PC-9 (cell line): ENCODE data around the gene COL15A1. TPM values are rescaled to one million over a fixed set of nuclear protein-coding genes. Genes with fewer than 3 reads are reported as not detected.

Source experiments
- BruUV-seq: library from RNA; stranded (reverse); fragments of 400-500 nt; replicated peaks from 2 replicates; lab custom pipeline; 2021; lab: Mats Ljungman, UMichigan
- CTCF ChIA-PET: fragments of 300-600 bp; sonication (Branson Sonifier 250); formaldehyde crosslinking; loops from one replicate; lab custom pipeline; 2022; ENCODE audit warnings: antibody characterized with exemption; lab: Charles Lee
- POLR2A ChIA-PET: fragments of 300-600 bp; sonication (Branson Sonifier 250); formaldehyde crosslinking; loops from one replicate; lab custom pipeline; 2022; ENCODE audit warnings: antibody characterized with exemption; ENCODE audit not compliant: unreplicated experiment; lab: Charles Lee
- DNase-seq, 2 experiments: peaks; one replicate each; pipeline versions ENCODE4 v3.0.0 to v3.0.0-alpha.2; 2015 to 2022; ENCODE audit warnings: mixed read lengths in 1 of 2
- H2AFZ ChIP-seq: fragments of 200-600 bp; sonication (generic); 2 replicates; pipeline ENCODE4 v1.8.1; 2017; ENCODE audit warnings: antibody characterized with exemption
- H3F3A ChIP-seq: fragments of 200-600 bp; sonication (generic); 2 replicates; pipeline ENCODE4 v1.8.1; 2017; ENCODE audit warnings: antibody characterized with exemption, mild to moderate bottlenecking, low read depth; ENCODE audit not compliant: insufficient read depth
- H3K27ac ChIP-seq: fragments of 200-600 bp; sonication (generic); 2 replicates; pipeline ENCODE4 v1.6.1; 2016; ENCODE audit warnings: mixed run types
- H3K27me3 ChIP-seq: fragments of 200-600 bp; sonication (generic); 2 replicates; pipeline ENCODE4 v1.6.1; 2016; ENCODE audit warnings: low read depth, mixed run types; ENCODE audit not compliant: insufficient read depth
- H3K36me3 ChIP-seq: fragments of 200-600 bp; sonication (generic); 2 replicates; pipeline ENCODE4 v1.6.1; 2016; ENCODE audit warnings: low read depth, mixed run types
- H3K4me1 ChIP-seq: fragments of 200-600 bp; sonication (generic); replicated peaks from 2 replicates; pipeline ENCODE4 v1.6.1; 2016; ENCODE audit warnings: mixed run types; ENCODE audit not compliant: insufficient read depth
- H3K4me2 ChIP-seq: fragments of 200-600 bp; sonication (generic); 2 replicates; pipeline ENCODE4 v1.6.1; 2017; ENCODE audit warnings: mixed run types
- H3K4me3 ChIP-seq: fragments of 200-600 bp; sonication (generic); 2 replicates; pipeline ENCODE4 v1.6.1; 2016; ENCODE audit warnings: mixed run types
- H3K79me2 ChIP-seq: fragments of 200-600 bp; sonication (generic); 2 replicates; pipeline ENCODE4 v1.6.1; 2017; ENCODE audit warnings: low read depth, mixed run types
- H3K9me2 ChIP-seq: fragments of 200-600 bp; sonication (generic); 2 replicates; pipeline ENCODE4 v1.8.1; 2017; ENCODE audit warnings: mild to moderate bottlenecking; ENCODE audit not compliant: insufficient read depth
- H3K9me3 ChIP-seq: fragments of 200-600 bp; sonication (generic); 2 replicates; pipeline ENCODE4 v1.8.1; 2016; ENCODE audit warnings: low read depth; ENCODE audit not compliant: insufficient read depth
- H4K20me1 ChIP-seq: fragments of 200-600 bp; sonication (generic); 2 replicates; pipeline ENCODE4 v1.8.1; 2017; ENCODE audit not compliant: insufficient read depth
- EZH2 ChIP-seq: fragments of 200-600 bp; sonication (generic); IDR thresholded peaks from 2 replicates; pipeline ENCODE4 v1.8.0; 2017; ENCODE audit warnings: antibody characterized with exemption, low read depth
- intact Hi-C: fragments of 100-400 bp; cut with micrococcal nuclease; formaldehyde crosslinking; loops from one replicate; pipeline ENCODE4 v1.10.0; 2022; ENCODE audit not compliant: unreplicated experiment
- total RNA-seq: library from RNA; stranded (reverse); gene quantifications from 2 replicates; pipeline ENCODE4 v1.2.3, GENCODE V29; 2021
- TF ChIP-seq, protein P1 (sequence below): fragments of 200-600 bp; sonication (generic); conservative IDR thresholded peaks from 2 replicates; pipeline ENCODE4 v1.6.1; 2017; ENCODE audit warnings: mixed run types, antibody characterized with exemption, mild to moderate bottlenecking, moderate library complexity

Gene COL15A1
- total RNA-seq, 1 experiment from 2014 or later, result not detected

DNA sequence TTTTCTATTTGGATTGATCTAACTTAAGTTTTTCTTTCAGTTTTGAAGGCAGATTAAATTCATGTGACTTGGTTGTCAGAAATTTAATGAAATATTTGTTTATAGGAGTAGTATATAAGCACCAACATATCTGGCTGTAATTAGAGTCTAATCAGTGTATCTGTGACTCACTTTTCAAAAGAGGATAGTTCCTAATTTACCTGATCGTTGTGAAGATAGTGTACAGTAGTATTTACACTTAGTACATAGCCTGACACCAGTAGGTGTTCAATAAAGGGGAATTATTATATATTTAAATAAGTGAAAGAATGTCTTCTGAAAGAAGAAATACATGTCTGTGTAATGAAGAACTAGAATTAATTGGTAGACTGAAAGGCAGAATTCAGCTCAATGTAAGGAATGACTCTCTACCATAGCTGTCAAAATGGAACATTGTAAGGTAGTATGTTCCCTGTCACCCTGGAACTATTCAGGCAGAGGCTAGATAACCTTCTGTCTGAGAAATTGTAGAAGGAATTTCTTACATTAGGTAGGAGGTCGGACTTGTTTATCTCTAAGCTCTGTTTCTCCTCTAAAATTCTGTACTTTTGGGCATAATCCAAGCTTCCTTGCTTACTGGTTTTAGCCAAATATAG, 169.8 kb downstream of the COL15A1 start:
- ChIA-PET CTCF (interaction anchor here (0.6 kb wide), 1 partner anchor 26 kb away, joined by 3 read pairs; no protein-coding TSS in a partner anchor), POLR2A (no interaction called here)
- peaks cover 49% of the 10 kb centered on the region for H3K79me2 ChIP-seq

DNA sequence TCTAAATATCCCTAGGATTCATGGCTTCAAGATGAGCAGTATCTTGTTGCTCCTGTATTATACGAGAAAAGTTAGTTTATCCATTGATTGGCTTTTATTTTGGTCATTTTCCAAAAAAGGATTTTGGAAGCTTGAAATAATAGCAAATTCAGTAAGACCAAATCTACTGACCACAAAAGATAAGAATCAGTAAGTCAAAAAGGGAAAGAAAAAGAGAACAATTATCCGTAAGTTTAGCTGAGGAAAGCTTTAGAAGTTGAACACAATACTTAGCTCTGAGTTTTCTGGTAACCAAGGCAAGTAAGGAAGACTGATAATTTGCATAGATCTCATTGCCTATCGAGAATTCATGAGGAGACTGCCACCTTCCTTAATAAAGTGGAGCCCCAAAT, 170.3 kb downstream of the COL15A1 start:
- POLR2A ChIA-PET, result no interaction called here
- intact Hi-C loops, result no loop called here

More for the DNA sequence above, 169.8 kb downstream of the COL15A1 start:
- no peaks in the 10 kb centered on the region; the same call in 1 of the 2 replicates for H4K20me1 ChIP-seq
- H3K4me3 ChIP-seq, result no peak overlapping the region
- no peak for TF ChIP-seq EZH2
- TF ChIP-seq, protein P1, sequence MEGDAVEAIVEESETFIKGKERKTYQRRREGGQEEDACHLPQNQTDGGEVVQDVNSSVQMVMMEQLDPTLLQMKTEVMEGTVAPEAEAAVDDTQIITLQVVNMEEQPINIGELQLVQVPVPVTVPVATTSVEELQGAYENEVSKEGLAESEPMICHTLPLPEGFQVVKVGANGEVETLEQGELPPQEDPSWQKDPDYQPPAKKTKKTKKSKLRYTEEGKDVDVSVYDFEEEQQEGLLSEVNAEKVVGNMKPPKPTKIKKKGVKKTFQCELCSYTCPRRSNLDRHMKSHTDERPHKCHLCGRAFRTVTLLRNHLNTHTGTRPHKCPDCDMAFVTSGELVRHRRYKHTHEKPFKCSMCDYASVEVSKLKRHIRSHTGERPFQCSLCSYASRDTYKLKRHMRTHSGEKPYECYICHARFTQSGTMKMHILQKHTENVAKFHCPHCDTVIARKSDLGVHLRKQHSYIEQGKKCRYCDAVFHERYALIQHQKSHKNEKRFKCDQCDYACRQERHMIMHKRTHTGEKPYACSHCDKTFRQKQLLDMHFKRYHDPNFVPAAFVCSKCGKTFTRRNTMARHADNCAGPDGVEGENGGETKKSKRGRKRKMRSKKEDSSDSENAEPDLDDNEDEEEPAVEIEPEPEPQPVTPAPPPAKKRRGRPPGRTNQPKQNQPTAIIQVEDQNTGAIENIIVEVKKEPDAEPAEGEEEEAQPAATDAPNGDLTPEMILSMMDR, result no peak
- no peak overlapping the region for H2AFZ ChIP-seq
- H3K27ac ChIP-seq, result no peak overlapping the region
- H3K9me3 ChIP-seq, result peaks cover 3% of the 10 kb centered on the region; the same call in 1 of the 2 replicates
- no TSS peak for BruUV-seq
- no peak overlapping the region for H3K4me2 ChIP-seq
- no peaks in the 10 kb centered on the region for H3K27me3 ChIP-seq
- H3F3A ChIP-seq, result no peaks in the 10 kb centered on the region
- no peak for DNase-seq
- intact Hi-C loops, result no loop called here
- H3K9me2 ChIP-seq, result peaks cover 3% of the 10 kb centered on the region; the same call in 1 of the 2 replicates
- H3K4me1 ChIP-seq, result no peaks in the 10 kb centered on the region
- H3K36me3 ChIP-seq, result no peaks in the 10 kb centered on the region

GRCh38 chr9:99114846-99115500, 171.3 kb downstream of the COL15A1 start:
- no peaks in the 10 kb centered on the region; the same call in 1 of the 2 replicates for H4K20me1 ChIP-seq
- no peaks in the 10 kb centered on the region for H3K27me3 ChIP-seq
- H2AFZ ChIP-seq, result no peak overlapping the region
- no peak overlapping the region for H3K4me3 ChIP-seq
- H3K9me3 ChIP-seq, result peaks cover 3% of the 10 kb centered on the region; the same call in 1 of the 2 replicates
- no peak overlapping the region for H3K4me2 ChIP-seq
- H3K36me3 ChIP-seq, result no peaks in the 10 kb centered on the region
- intact Hi-C loops, result no loop called here
- no peaks in the 10 kb centered on the region for H3K4me1 ChIP-seq
- ChIA-PET CTCF (no interaction called here), POLR2A (interaction anchor here (0.6 kb wide), 1 partner anchor 140 kb away, joined by 4 read pairs; no protein-coding TSS in a partner anchor)
- peaks cover 48% of the 10 kb centered on the region for H3K79me2 ChIP-seq
- no peak overlapping the region for H3K27ac ChIP-seq
- peaks cover 2% of the 10 kb centered on the region; the same call in 1 of the 2 replicates for H3K9me2 ChIP-seq
- no peak for TF ChIP-seq EZH2
- TF ChIP-seq, protein P1, result no peak
- DNase-seq, result no peak
- BruUV-seq, result no TSS peak
- no peaks in the 10 kb centered on the region for H3F3A ChIP-seq

More for the DNA sequence above, 170.3 kb downstream of the COL15A1 start:
- H4K20me1 ChIP-seq, result no peaks in the 10 kb centered on the region; the same call in 1 of the 2 replicates
- H3K4me3 ChIP-seq, result no peak overlapping the region
- H3K27ac ChIP-seq, result no peak overlapping the region
- H3K36me3 ChIP-seq, result no peaks in the 10 kb centered on the region
- H3K4me1 ChIP-seq, result no peaks in the 10 kb centered on the region
- no TSS peak for BruUV-seq
- H2AFZ ChIP-seq, result no peak overlapping the region
- CTCF ChIA-PET, result interaction anchor here (0.6 kb wide), 1 partner anchor 25 kb away, joined by 3 read pairs; no protein-coding TSS in a partner anchor
- peaks cover 49% of the 10 kb centered on the region for H3K79me2 ChIP-seq
- no peaks in the 10 kb centered on the region for H3F3A ChIP-seq
- peaks cover 3% of the 10 kb centered on the region; the same call in 1 of the 2 replicates for H3K9me3 ChIP-seq
- peaks cover 3% of the 10 kb centered on the region; the same call in 1 of the 2 replicates for H3K9me2 ChIP-seq
- no peak overlapping the region for H3K4me2 ChIP-seq
- no peaks in the 10 kb centered on the region for H3K27me3 ChIP-seq
- TF ChIP-seq EZH2, result no peak
- TF ChIP-seq, protein P1, result no peak
- no peak for DNase-seq
